Natural killer cell (primary cell): ENCODE results near the gene CPXM1. TPM values are rescaled to one million over a fixed set of nuclear protein-coding genes. Genes with fewer than 3 reads are reported as not detected.

Source experiments
- ATAC-seq, 3 donors: fragments of 150-1000 bp in 2 of 3; fragments of 200-7000 bp in 1 of 3; cut with Tn5 transposase; 1 replicate in 1 of 3; 2 replicates in 2 of 3; pipeline ENCODE4 v1.10.0; 2021; ENCODE audit warnings: mild to moderate bottlenecking in 2 of 3, moderate library complexity in 2 of 3
- DNase-seq, 2 donors: peaks; one replicate each; pipeline versions ENCODE4 v3.0.0 to v3.0.0-alpha.2; 2013 to 2021; ENCODE audit warnings: mixed read lengths in 1 of 2
- H3K27ac ChIP-seq: one replicate; pipeline ENCODE4 v1.5.1; 2013; ENCODE audit warnings: mild to moderate bottlenecking, low read length
- H3K27me3 ChIP-seq: one replicate; pipeline ENCODE4 v1.6.1; 2013; ENCODE audit warnings: low read length; ENCODE audit not compliant: control insufficient read depth, insufficient read depth
- H3K36me3 ChIP-seq: one replicate; pipeline ENCODE4 v1.6.1; 2013; ENCODE audit warnings: low read length; ENCODE audit not compliant: control insufficient read depth, insufficient read depth
- H3K4me1 ChIP-seq: one replicate; pipeline ENCODE4 v1.6.1; 2013; ENCODE audit warnings: low read length; ENCODE audit not compliant: control insufficient read depth, insufficient read depth
- H3K4me3 ChIP-seq: one replicate; pipeline ENCODE4 v1.5.1; 2013; ENCODE audit warnings: low read length
- H3K9me3 ChIP-seq: one replicate; pipeline ENCODE4 v1.6.1; 2013; ENCODE audit warnings: low read length; ENCODE audit not compliant: control insufficient read depth, insufficient read depth
- H3K27ac Mint-ChIP-seq, 2 donors: one replicate each; pipeline ENCODE4 v1.8.0; 2022; ENCODE audit warnings: mild to moderate bottlenecking in 2 of 2, mixed read lengths in 2 of 2, moderate library complexity in 1 of 2
- H3K27me3 Mint-ChIP-seq, 2 donors: one replicate each; pipeline ENCODE4 v1.8.0; 2022; ENCODE audit warnings: low read depth in 2 of 2, mixed read lengths in 2 of 2
- H3K36me3 Mint-ChIP-seq: one replicate; pipeline ENCODE4 v1.8.0; 2022; ENCODE audit warnings: mixed read lengths
- H3K4me1 Mint-ChIP-seq, 2 donors: one replicate each; pipeline ENCODE4 v1.8.0; 2022; ENCODE audit warnings: mixed read lengths in 2 of 2
- H3K4me3 Mint-ChIP-seq: one replicate; pipeline ENCODE4 v1.8.0; 2022; ENCODE audit warnings: mild to moderate bottlenecking, moderate library complexity, mixed read lengths
- H3K9me3 Mint-ChIP-seq, 2 donors: one replicate each; pipeline ENCODE4 v1.8.0; 2022; ENCODE audit warnings: mixed read lengths in 2 of 2
- CTCF ChIP-seq: fragments of 200-600 bp; IDR thresholded peaks from one replicate; pipeline ENCODE4 v1.8.0; 2022; ENCODE audit warnings: antibody characterized with exemption
- WGBS: methylation state at CpG from one replicate; pipeline ENCODE4 v1.1.7; 2013; ENCODE audit warnings: missing lambda C conversion rate; ENCODE audit not compliant: insufficient coverage; 5-methylcytosine and 5-hydroxymethylcytosine counted together
- intact Hi-C: fragments of 100-400 bp; cut with micrococcal nuclease; formaldehyde crosslinking; loops from one replicate; pipeline ENCODE4 v1.14.2; 2022
- total RNA-seq, 4 donors: library from RNA; stranded (reverse); fragments of 120-200 nt in 1 of 4; gene quantifications; one replicate each; pipeline versions ENCODE4 v1.2.3 to v1.2.4, GENCODE V29; 2013 to 2022

CPXM1 gene
- total RNA-seq, 3 donors from 2014 or later (not counting 1 experiment from before 2014, with no cell fraction given) = 0.49 to 2.3 (median 1.5) TPM

- Histone ChIP-seq H3K27ac (no peak overlapping the region), H3K4me1 (peaks cover 6% of the 10 kb centered on the region), H3K27me3 (peaks cover 10% of the 10 kb centered on the region), H3K36me3 (no peaks in the 10 kb centered on the region), H3K4me3 (no peak overlapping the region), H3K9me3 (no peaks in the 10 kb centered on the region)
- Mint-ChIP-seq H3K27ac (no peak overlapping the region), H3K36me3 (no peaks in the 10 kb centered on the region), H3K9me3 (no peaks in the 10 kb centered on the region), H3K27me3 (peaks cover 21 to 25% of the 10 kb centered on the region in 2 donors), H3K4me1 (peaks cover 11 to 12% of the 10 kb centered on the region in 2 donors), H3K4me3 (no peak overlapping the region)
- TF ChIP-seq CTCF = no peak
- intact Hi-C loops = no loop called here
- no peak for DNase-seq
- ATAC-seq = no peak
- 88% methylated on average over 11 of the region's 11 CpGs for WGBS
Measured at GRCh38 chr20:2794866-2795447, 5.5 kb downstream of the CPXM1 start.

- Mint-ChIP-seq H3K4me1 (peaks cover 4 to 5% of the 10 kb centered on the region in 2 donors), H3K9me3 (no peaks in the 10 kb centered on the region), H3K4me3 (no peak overlapping the region), H3K27me3 (peaks cover 14 to 18% of the 10 kb centered on the region in 2 donors), H3K36me3 (no peaks in the 10 kb centered on the region), H3K27ac (no peak overlapping the region)
- DNase-seq (no peak), ATAC-seq (no peak)
- Histone ChIP-seq H3K27ac (no peak overlapping the region), H3K4me3 (no peak overlapping the region), H3K9me3 (no peaks in the 10 kb centered on the region), H3K27me3 (peaks cover 4% of the 10 kb centered on the region), H3K36me3 (no peaks in the 10 kb centered on the region), H3K4me1 (no peaks in the 10 kb centered on the region)
- intact Hi-C loops = no loop called here
- WGBS = 91% methylated on average over 23 of the region's 23 CpGs
- no peak for TF ChIP-seq CTCF
Measured at GRCh38 chr20:2794202-2794748, 6.2 kb downstream of the CPXM1 start.

GRCh38 chr20:2793471-2793870 lies 7.0 kb downstream of the CPXM1 start:
- intact Hi-C loops = no loop called here
- no peaks in the 10 kb centered on the region for H3K36me3 Mint-ChIP-seq
- peaks cover 13% of the 10 kb centered on the region in 2 donors for H3K27me3 Mint-ChIP-seq
- H3K27ac ChIP-seq = no peak overlapping the region
- no peak for TF ChIP-seq CTCF
- ATAC-seq (no peak), DNase-seq (no peak)
- no peaks in the 10 kb centered on the region for H3K4me1 Mint-ChIP-seq
- H3K4me3 ChIP-seq = no peak overlapping the region
- no peak overlapping the region for H3K4me3 Mint-ChIP-seq
- H3K9me3 ChIP-seq = no peaks in the 10 kb centered on the region
- no peak overlapping the region for H3K27ac Mint-ChIP-seq
- 94% methylated on average over 6 of the region's 6 CpGs for WGBS
- H3K4me1 ChIP-seq = no peaks in the 10 kb centered on the region
- H3K9me3 Mint-ChIP-seq = no peaks in the 10 kb centered on the region
- no peaks in the 10 kb centered on the region for H3K36me3 ChIP-seq
- no peaks in the 10 kb centered on the region for H3K27me3 ChIP-seq
